ENCODE data around the gene TSHZ2. TPM values are rescaled to one million over a fixed set of nuclear protein-coding genes. Genes with fewer than 3 reads are reported as not detected.

The TSHZ2 gene
- total RNA-seq, 3 donors from 2014 or later, result 31.7 to 106 (median 59.6) TPM

DNA sequence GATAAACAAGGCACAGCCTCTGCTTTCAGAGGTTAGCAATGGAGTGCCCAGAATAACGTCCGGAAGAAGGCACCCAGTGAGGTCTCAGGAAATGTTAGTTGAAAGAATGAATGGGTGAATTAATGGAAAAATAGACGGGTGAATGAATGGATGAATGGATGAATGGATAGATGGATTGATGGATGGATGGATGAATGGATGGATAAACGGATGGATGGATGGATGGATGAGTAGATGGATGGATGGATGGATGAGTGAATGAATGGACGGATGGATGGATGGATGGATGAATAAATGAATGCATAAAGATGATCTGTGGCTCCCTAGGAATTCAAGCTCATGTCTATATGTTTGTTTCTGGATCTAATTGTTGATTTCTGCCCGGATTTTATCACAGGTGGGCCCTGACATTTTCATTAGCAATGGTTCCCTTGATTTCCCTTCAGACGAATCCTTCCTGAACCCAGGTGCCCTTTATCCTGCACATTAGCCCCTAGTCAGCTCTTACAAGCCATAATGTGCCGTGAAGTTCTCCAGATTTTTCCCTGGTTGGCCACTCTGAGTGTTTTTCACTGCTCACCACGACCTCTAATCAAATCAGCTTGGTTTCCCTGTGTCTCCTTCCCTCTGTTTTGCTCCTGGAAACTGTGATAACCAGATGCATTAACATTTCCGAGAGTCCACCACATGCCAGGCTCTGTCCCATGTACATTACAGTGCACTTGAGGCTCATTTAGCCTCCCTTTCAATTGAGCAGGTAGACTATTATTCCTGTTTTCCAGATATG lies 22.2 kb downstream of the TSHZ2 start:
- intact Hi-C loops (cut with DNase I; ENCODE audit: low total_unique reads), result no loop called here
- H3K4me1 ChIP-seq, result peaks cover 3 to 18% of the 10 kb centered on the region in 2 donors
- DNase-seq (ENCODE audit: low spot score in 2 of 2), result no peak
- H3K27ac ChIP-seq, result peak overlapping the region; percentile 1 to 75
- no peaks in the 10 kb centered on the region for H3K27me3 ChIP-seq
- no peak overlapping the region for H3K4me3 ChIP-seq
- no peaks in the 10 kb centered on the region for H3K9me3 ChIP-seq
- TF ChIP-seq POLR2A (IDR thresholded peaks at IDR 0.05), result no peak
- no peak for TF ChIP-seq POLR2AphosphoS5 (IDR thresholded peaks at IDR 0.05)
- TF ChIP-seq, protein P1, sequence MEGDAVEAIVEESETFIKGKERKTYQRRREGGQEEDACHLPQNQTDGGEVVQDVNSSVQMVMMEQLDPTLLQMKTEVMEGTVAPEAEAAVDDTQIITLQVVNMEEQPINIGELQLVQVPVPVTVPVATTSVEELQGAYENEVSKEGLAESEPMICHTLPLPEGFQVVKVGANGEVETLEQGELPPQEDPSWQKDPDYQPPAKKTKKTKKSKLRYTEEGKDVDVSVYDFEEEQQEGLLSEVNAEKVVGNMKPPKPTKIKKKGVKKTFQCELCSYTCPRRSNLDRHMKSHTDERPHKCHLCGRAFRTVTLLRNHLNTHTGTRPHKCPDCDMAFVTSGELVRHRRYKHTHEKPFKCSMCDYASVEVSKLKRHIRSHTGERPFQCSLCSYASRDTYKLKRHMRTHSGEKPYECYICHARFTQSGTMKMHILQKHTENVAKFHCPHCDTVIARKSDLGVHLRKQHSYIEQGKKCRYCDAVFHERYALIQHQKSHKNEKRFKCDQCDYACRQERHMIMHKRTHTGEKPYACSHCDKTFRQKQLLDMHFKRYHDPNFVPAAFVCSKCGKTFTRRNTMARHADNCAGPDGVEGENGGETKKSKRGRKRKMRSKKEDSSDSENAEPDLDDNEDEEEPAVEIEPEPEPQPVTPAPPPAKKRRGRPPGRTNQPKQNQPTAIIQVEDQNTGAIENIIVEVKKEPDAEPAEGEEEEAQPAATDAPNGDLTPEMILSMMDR (IDR thresholded peaks at IDR 0.05), result no peak
- no peaks in the 10 kb centered on the region for H3K36me3 ChIP-seq

DNA sequence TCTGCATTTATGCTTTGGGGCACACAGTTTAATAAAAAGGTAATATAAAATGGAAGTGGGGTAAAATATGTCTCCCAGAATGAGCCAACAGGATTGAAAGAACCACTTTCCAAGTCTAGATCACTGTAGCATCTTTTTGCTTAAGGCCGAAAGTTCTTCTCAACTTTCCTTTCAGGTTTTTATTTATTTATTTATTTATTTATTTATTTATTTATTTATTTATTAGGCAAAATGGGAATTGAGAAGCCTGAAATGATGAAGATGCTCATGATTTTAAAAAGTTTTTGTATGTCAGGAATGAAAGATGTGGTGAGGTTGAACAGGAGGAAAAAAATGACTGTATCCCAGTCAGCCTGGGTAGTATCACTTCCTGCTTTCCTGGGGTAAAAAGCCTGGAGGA lies 24.0 kb downstream of the TSHZ2 start:
- intact Hi-C loops (cut with DNase I; ENCODE audit: low total_unique reads), result no loop called here
- DNase-seq (ENCODE audit: low spot score in 2 of 2), result no peak

DNA sequence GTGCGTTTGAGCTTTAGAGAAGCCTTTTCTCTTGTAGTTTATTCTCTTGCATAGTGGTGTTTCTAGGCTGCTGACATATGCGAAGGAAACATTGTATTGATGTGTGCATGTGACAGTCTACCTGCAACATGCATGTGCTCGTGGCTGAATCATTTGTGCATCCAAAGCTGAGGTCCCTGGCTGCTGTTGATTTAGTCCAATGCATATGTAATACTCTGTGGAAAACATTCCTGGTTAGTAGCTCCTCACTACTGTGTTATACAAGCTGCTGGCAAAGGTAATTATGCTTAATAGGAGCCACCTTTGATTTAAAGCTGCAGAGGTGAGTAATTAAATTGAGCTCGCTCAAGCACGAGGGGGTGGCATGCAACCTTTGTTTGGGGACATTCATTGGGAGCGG lies 24.5 kb downstream of the TSHZ2 start:
- TF ChIP-seq, protein P1 (IDR thresholded peaks at IDR 0.05), result no peak
- TF ChIP-seq POLR2A (IDR thresholded peaks at IDR 0.05) (no peak), POLR2AphosphoS5 (IDR thresholded peaks at IDR 0.05) (no peak)
- Histone ChIP-seq H3K9me3 (no peaks in the 10 kb centered on the region), H3K27me3 (no peaks in the 10 kb centered on the region), H3K36me3 (no peaks in the 10 kb centered on the region), H3K4me1 (peaks cover 3 to 18% of the 10 kb centered on the region in 2 donors), H3K27ac (peak overlapping the region; percentile 56 to 58), H3K4me3 (no peak overlapping the region)
- intact Hi-C loops (cut with DNase I; ENCODE audit: low total_unique reads), result no loop called here
- no peak for DNase-seq (ENCODE audit: low spot score in 2 of 2)

More for the DNA sequence above, 24.0 kb downstream of the TSHZ2 start:
- no peaks in the 10 kb centered on the region for H3K27me3 ChIP-seq
- H3K36me3 ChIP-seq, result no peaks in the 10 kb centered on the region
- peak overlapping the region; percentile 56 to 58 for H3K27ac ChIP-seq
- H3K4me3 ChIP-seq, result no peak overlapping the region
- TF ChIP-seq, protein P1 (IDR thresholded peaks at IDR 0.05), result no peak
- no peak for TF ChIP-seq POLR2A (IDR thresholded peaks at IDR 0.05)
- TF ChIP-seq POLR2AphosphoS5 (IDR thresholded peaks at IDR 0.05), result no peak
- peaks cover 3 to 18% of the 10 kb centered on the region in 2 donors for H3K4me1 ChIP-seq
- no peaks in the 10 kb centered on the region for H3K9me3 ChIP-seq

DNA sequence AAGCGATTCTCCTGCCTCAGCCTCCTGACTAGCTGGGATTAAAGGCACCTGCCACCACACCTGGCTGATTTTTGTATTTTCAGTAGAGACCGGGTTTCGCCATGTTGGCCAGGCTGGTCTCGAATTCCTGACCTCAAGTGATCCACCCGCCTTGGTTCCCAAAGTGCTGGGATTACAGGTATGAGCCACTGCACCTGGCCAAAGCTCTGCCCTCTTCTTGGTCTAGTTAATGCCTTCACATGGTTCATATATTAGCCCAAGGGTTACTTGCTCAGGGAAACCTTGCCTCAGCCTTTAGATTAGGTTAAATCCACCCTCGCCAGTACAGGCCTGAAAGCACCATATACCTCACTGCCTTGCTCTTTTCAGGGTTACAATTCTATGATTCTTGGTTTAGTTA lies 26.1 kb downstream of the TSHZ2 start:
- Histone ChIP-seq H3K4me1 (peaks cover 3 to 20% of the 10 kb centered on the region in 2 donors), H3K27me3 (no peaks in the 10 kb centered on the region), H3K9me3 (no peaks in the 10 kb centered on the region), H3K27ac (peak overlapping the region; percentile 32 to 90), H3K4me3 (no peak overlapping the region), H3K36me3 (no peaks in the 10 kb centered on the region)
- TF ChIP-seq POLR2A (IDR thresholded peaks at IDR 0.05) (no peak), POLR2AphosphoS5 (IDR thresholded peaks at IDR 0.05) (no peak)
- TF ChIP-seq, protein P1 (IDR thresholded peaks at IDR 0.05), result no peak
- no peak for DNase-seq (ENCODE audit: low spot score in 2 of 2)
- intact Hi-C loops (cut with DNase I; ENCODE audit: low total_unique reads), result loop anchor here (2.0 kb wide), 1 partner anchor 31 kb away; no protein-coding TSS in a partner anchor

DNA sequence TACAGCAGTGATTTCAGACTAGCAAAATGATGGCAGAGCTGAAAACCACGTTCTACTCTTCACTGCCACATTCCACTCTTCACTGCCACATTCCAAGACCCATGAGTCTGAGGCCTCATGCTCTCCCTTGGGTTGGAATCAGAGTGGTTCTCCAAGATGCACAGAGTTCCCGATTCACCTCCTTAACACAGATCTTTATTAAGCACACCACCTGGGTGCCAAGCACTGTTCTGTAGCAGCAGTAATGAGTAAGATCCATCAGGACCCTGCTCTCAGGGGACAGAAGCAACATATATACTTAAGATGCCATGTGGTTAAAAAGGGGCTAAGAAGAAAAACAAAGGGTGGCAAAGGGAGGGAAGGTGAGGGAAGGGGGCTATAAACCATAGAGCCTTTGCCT lies 26.9 kb downstream of the TSHZ2 start:
- intact Hi-C loops (cut with DNase I; ENCODE audit: low total_unique reads), result loop anchor here (2.0 kb wide), 1 partner anchor 30 kb away; no protein-coding TSS in a partner anchor
- Histone ChIP-seq H3K4me1 (peaks cover 3 to 18% of the 10 kb centered on the region in 2 donors), H3K9me3 (no peaks in the 10 kb centered on the region), H3K36me3 (no peaks in the 10 kb centered on the region), H3K4me3 (no peak overlapping the region), H3K27me3 (no peaks in the 10 kb centered on the region), H3K27ac (peak overlapping the region; percentile 53 to 90)
- DNase-seq (ENCODE audit: low spot score in 2 of 2), result no peak
- no peak for TF ChIP-seq POLR2A (IDR thresholded peaks at IDR 0.05)
- TF ChIP-seq, protein P1 (IDR thresholded peaks at IDR 0.05), result no peak
- no peak for TF ChIP-seq POLR2AphosphoS5 (IDR thresholded peaks at IDR 0.05)

Data from breast epithelium (tissue), 4 donors.